AG04449 (cell line): ENCODE measurements around the gene COPS8.

Experiments
- CTCF ChIA-PET: fragments of 350-600 bp; formaldehyde crosslinking; extraction: SDS; loops from one replicate; lab custom pipeline; 2021; ENCODE audit warnings: antibody characterized with exemption; lab: Yijun Ruan, JAX
- POLR2A ChIA-PET: fragments of 400-600, 350-600 bp; formaldehyde crosslinking; extraction: SDS; loops from one replicate; lab custom pipeline; 2020; ENCODE audit warnings: antibody characterized with exemption, inconsistent platforms; lab: Yijun Ruan, JAX
- DNase-seq: peaks from one replicate; pipeline ENCODE4 v3.0.0-alpha.2; 2010; ENCODE audit warnings: low read depth, low spot score
- H3K4me3 ChIP-seq: 2 replicates; pipeline ENCODE4 v1.5.1; 2011; ENCODE audit warnings: low read depth, mild to moderate bottlenecking, control low read depth, low read length
- TF ChIP-seq, protein P1 (sequence below): IDR thresholded peaks from one replicate; pipeline ENCODE4 v1.5.1; 2011; ENCODE audit warnings: mild to moderate bottlenecking, moderate library complexity, low read length, control low read depth, inconsistent platforms; ENCODE audit not compliant: insufficient read depth; ENCODE audit errors: missing control alignments

The COPS8 gene

DNA sequence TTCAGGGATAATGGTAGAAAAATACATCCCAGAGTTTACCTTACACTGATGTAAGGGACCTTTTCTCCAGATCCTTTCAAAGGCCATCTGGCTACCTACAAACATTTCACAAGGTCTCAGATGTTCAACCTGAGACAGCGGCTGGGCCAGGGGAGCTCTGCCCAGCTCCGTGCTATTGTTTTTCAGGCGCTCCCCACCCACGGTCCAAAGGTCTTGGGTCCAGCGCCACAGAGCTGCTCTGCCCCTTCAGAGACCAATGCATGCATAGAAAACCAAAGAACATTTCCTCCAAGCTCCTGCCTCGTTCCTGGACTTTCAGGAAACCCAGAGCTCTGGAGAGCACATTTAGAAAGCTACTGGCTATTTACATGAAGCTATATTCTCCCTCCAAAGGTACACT is 40.3 kb downstream of the COPS8 start:
- CTCF ChIA-PET, result interaction anchor here (0.8 to 3.1 kb wide), 3 partner anchors 30 to 446 kb away, joined by 3 to 19 read pairs (median 6); no protein-coding TSS in a partner anchor

DNA sequence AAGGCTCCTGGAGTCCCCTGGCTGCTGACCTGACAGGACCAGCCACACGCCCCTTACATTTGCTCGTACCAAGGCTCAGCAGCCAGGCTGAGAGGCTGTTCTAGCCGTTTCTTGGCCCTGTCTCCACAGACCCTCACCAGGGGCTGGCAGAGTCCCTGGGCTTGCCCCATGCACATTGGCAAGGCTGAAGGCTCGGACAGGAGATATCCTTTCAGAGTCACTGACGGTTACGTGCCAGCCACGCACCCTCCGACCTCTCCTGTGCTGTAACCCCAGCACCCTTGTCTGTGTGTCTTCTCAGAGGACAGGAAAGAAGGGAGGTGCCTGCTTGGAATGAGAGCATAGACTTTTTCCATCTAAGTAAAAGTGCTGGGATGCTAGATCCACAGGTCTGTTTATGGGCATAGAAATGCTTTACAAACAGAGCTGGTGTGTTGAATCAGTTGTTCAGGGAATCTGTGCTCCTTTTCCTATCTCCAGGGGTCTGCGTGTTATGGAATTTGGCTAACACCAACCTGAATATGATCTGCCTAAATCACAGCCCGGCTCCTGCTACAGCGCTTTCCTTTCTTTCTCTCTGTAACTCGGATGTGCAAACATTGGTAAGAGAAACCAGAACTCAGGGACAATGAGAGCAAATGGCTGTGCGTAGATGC is 41.0 kb downstream of the COPS8 start:
- POLR2A ChIA-PET, result no interaction called here
- CTCF ChIA-PET, result interaction anchor here (1.8 to 3.1 kb wide), 2 partner anchors 284 to 446 kb away, joined by 6 to 19 read pairs; no protein-coding TSS in a partner anchor
- TF ChIP-seq, protein P1, sequence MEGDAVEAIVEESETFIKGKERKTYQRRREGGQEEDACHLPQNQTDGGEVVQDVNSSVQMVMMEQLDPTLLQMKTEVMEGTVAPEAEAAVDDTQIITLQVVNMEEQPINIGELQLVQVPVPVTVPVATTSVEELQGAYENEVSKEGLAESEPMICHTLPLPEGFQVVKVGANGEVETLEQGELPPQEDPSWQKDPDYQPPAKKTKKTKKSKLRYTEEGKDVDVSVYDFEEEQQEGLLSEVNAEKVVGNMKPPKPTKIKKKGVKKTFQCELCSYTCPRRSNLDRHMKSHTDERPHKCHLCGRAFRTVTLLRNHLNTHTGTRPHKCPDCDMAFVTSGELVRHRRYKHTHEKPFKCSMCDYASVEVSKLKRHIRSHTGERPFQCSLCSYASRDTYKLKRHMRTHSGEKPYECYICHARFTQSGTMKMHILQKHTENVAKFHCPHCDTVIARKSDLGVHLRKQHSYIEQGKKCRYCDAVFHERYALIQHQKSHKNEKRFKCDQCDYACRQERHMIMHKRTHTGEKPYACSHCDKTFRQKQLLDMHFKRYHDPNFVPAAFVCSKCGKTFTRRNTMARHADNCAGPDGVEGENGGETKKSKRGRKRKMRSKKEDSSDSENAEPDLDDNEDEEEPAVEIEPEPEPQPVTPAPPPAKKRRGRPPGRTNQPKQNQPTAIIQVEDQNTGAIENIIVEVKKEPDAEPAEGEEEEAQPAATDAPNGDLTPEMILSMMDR, result no peak
- DNase-seq, result no peak
- H3K4me3 ChIP-seq, result no peak overlapping the region

More for the DNA sequence above, 40.3 kb downstream of the COPS8 start:
- DNase-seq, result no peak
- POLR2A ChIA-PET, result no interaction called here
- TF ChIP-seq, protein P1, result no peak
- H3K4me3 ChIP-seq, result no peak overlapping the region

DNA sequence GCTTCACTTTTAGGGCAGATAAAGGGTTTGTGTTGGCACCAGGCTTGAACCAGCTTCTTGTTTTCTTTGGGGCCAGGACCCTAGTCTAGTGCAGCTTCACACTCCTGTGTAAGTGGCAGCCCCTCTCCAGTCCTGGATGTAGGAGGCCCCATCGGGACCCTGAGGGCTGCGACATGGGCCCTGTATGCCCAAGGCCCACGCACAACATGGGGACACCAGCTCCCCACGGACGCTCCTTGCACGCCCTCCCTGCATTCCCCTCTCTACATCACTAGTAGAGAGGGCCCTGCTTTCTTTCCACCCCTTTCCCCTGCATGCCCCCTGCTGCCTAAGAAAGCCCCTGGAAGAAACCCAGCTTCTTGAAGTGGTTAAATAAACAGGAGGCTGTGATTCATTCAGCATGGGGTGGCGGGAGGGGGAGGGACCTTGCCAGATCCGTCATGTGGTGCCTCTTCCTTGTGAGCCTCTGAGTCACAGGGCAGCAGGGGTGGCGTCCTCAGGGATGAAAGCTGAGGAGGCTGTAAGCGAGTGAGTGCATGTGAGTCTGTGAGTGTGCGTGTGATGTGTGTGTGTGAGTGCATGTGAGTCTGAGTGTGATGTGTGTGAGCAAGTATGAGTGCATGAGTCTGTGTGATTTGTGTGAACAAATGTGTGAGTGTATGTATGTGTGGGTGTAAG is 42.5 kb downstream of the COPS8 start:
- POLR2A ChIA-PET, result interaction anchor here (1.2 kb wide), 1 partner anchor 13 kb away, joined by 6 read pairs; no protein-coding TSS in a partner anchor
- peak; percentile 97 for DNase-seq
- CTCF ChIA-PET, result interaction anchor here (0.8 to 1.2 kb wide), 3 partner anchors 11 to 444 kb away, joined by 3 to 9 read pairs (median 3); no protein-coding TSS in a partner anchor
- H3K4me3 ChIP-seq, result peak overlapping the region; percentile 15; the same call in 1 of the 2 replicates
- TF ChIP-seq, protein P1, result peak; percentile 11

DNA sequence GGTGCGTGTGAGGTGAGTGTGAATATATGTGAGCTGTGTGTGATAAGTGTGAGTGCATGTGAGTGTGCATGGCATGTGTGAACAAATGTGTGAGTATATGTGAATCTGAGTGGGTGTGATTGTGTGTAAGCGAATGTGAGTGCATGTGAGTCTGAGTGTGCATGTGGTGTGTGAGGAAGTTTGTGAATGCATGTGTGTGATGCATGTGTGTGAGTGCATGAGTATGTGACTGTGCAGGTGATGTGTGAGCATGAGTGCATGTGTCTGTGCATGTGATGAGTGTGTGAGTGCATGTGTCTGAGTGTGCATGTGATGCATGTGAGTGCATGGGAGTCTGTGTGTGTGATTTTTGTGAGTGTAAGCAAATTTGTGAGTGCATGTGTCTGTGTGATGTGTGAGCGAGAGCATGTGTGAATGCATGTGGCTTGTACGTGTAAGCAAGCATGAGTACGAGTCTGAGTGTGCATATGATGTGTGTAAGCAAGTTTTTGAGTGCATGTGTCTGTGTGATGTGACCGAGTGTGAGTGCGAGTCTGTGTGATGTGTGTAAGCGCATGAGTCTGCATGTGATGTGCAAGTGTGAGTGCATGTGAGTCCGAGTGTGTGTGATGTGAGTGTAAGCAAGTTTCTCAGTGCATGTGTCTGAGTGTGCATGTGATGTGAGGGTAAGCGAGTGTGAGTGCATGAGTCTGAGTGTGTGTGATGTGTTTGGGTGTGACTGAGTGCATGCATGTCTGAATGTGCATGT is 43.3 kb downstream of the COPS8 start:
- no peak overlapping the region for H3K4me3 ChIP-seq
- CTCF ChIA-PET, result no interaction called here
- POLR2A ChIA-PET, result interaction anchor here (1.2 kb wide), 1 partner anchor 13 kb away, joined by 6 read pairs; no protein-coding TSS in a partner anchor
- TF ChIP-seq, protein P1, result no peak
- no peak for DNase-seq

DNA sequence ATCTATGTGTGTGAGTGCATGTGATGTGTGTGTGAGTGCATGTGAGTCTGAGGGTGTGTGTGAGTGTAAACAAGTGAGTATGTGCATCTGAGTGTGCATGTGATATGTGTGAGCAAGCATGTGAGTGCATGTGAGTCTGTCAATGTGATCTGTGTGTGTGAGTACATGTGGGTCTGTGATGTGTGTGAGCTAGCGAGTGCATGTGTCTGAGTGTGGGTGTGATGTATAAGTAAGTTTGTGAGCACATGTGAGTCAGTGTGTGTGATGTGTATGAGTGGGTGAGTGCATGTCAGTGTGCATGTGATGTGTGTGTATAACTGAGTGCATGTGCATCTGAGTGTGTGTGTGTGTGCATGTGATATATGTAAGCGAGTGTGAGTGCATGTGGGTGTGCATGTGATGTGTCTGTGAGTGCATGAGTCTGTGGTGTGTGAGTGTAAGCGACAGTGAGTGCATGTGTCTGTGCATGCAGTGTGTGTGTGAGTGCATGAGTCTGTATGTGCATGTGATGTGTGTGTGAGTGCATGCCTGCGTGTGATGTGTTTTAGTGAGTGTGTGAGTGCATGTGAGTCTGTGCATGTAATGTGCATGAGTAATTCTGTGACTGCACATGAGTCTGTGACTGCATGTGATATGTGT is 44.1 kb downstream of the COPS8 start:
- no peak for DNase-seq
- H3K4me3 ChIP-seq, result no peak overlapping the region
- ChIA-PET POLR2A (no interaction called here), CTCF (no interaction called here)
- TF ChIP-seq, protein P1, result no peak
